Posterior cingulate gyrus (tissue), 11 donors: ENCODE measurements around the gene PDPK1.
"Not testable (repeated sequence)": the region's sequence is repeated elsewhere in the genome, so short reads cannot be mapped to it uniquely, and the experiment has no call there.

ENCODE experiments used
- DNase-seq, 10 donors: peaks; one replicate each; pipeline versions ENCODE4 v3.0.0 to v3.0.0-alpha.2; 2020 to 2021; ENCODE audit warnings: mixed read lengths in 3 of 10
- intact Hi-C: fragments of 100-400 bp; cut with DNase I; formaldehyde crosslinking; loops from one replicate; pipeline ENCODE4 v1.15.1; 2023

Gene PDPK1

DNA sequence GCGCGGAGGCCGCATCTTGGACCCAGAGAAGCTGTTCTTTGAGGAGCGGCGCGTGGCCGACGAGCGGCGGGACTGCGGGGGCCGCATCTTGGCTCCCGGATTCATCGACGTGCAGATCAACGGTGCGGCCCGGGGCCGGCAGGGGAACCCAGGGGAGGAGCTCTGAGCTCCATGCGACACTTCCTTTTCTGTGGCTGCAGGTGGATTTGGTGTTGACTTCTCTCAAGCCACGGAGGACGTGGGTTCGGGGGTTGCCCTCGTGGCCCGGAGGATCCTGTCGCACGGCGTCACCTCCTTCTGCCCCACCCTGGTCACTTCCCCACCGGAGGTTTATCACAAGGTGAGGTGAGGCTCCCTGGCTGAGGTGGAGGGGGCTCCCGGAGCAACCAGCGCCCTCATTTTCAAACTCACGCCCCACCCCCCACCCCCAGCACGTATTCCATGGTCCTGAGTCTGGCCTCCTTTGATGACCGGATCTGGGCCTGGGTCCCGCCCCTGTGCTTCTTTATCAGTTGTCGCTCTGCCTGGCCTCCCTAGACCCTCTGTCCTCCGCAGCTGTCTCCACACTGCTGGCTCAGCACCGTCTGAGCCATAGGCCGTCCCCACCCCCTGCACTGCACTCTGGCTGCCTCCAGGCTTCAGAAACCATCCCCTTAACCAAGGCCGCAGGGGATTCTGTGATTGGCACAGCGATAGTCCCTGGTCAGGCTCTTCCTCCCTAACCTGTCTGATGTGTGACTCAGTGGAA is 16.9 kb upstream of the PDPK1 start:
- intact Hi-C loops, result no loop called here
- peak in 2 of 10 donors; percentile 78 to 84 for DNase-seq

GRCh38 chr16:2523801-2524231 is 14.0 kb upstream of the PDPK1 start:
- DNase-seq, result peak in 1 of 10 donors; percentile 54

DNA sequence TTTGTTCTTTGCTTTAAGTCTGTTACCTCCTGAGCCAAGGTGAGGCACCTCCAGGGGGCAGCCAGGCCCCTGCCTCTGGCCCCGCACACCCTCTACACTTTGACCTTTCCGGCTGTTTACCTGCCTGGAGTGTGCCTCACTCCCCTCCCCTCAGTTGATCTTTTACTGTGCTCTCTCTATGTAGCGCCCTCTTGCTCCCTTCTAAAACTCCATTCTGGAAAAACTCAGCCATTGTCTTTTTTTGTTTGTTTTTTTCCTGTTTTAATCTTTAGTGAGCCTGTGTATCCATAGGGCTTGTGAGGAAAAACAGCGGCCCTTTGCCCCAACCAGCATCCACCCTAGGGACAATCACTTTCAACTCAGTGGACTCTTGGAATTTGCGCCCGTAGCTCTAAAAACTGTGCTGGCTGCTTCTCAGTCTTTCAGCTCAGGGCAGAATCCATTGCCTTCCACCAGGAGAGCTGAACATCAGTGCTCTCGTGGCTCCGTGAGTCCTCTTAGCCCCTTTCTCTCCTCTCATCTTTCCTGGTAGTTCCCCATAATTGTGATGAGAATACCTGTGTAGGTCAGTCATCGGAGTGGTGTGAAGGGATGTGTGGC is 13.4 kb upstream of the PDPK1 start:
- intact Hi-C loops, result no loop called here
- DNase-seq, result peak in 1 of 10 donors; percentile 3

More at GRCh38 chr16:2523801-2524231, 14.0 kb upstream of the PDPK1 start:
- intact Hi-C loops, result no loop called here

- intact Hi-C loops, result no loop called here
- DNase-seq, result peak in 1 of 10 donors; percentile 41
Measured at GRCh38 chr16:2526135-2526534, 11.7 kb upstream of the PDPK1 start.

DNA sequence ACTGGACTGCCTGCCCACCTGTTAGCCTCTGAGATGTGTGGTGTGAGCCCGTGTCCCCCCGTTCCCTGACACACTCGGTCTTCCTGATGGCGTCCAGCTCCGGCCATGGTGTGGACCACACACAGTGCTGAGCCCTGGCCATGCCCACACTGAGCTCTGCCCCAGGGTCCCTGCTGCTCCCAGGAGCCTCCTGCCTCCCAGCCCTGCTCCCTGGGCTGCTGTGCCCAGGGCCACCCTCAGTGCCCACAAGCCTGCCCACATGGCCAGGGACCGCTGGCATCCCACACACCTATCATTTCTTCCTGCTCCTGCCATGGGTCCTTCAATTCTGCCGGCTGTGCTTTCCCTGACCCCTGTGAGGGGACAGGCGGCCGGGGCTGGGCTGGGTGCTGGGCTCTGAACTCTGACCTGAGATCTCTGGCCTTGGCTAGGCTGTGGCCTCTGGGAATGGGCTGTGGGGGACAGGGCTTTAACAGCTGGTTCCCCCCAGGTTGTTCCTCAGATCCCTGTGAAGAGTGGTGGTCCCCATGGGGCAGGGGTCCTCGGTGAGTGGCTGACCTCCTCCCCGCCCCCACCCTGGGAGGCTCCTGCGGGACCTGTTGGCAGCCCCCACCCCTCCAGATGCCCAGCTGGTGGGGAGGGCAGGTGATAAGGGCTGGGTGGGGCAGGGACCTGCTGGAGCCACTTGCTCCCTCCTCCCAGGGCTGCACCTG is 10.6 kb upstream of the PDPK1 start:
- intact Hi-C loops, result no loop called here
- peak in 1 of 10 donors; percentile 79 for DNase-seq

DNA sequence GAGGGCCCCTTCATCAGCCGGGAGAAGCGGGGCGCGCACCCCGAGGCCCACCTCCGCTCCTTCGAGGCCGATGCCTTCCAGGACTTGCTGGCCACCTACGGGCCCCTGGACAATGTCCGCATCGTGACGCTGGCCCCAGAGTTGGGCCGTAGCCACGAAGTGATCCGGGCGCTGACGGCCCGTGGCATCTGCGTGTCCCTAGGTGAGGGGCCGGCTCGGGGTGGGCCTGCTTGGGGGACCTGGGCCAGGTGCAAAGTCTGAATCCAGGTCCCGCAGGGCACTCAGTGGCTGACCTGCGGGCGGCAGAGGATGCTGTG is 10.1 kb upstream of the PDPK1 start:
- DNase-seq, result peak in 1 of 10 donors; percentile 85

GRCh38 chr16:2528161-2529060 is 9.4 kb upstream of the PDPK1 start:
- intact Hi-C loops, result no loop called here
- peak in 1 of 10 donors; percentile 77 for DNase-seq

More for the DNA sequence above, 10.1 kb upstream of the PDPK1 start:
- intact Hi-C loops, result no loop called here

DNA sequence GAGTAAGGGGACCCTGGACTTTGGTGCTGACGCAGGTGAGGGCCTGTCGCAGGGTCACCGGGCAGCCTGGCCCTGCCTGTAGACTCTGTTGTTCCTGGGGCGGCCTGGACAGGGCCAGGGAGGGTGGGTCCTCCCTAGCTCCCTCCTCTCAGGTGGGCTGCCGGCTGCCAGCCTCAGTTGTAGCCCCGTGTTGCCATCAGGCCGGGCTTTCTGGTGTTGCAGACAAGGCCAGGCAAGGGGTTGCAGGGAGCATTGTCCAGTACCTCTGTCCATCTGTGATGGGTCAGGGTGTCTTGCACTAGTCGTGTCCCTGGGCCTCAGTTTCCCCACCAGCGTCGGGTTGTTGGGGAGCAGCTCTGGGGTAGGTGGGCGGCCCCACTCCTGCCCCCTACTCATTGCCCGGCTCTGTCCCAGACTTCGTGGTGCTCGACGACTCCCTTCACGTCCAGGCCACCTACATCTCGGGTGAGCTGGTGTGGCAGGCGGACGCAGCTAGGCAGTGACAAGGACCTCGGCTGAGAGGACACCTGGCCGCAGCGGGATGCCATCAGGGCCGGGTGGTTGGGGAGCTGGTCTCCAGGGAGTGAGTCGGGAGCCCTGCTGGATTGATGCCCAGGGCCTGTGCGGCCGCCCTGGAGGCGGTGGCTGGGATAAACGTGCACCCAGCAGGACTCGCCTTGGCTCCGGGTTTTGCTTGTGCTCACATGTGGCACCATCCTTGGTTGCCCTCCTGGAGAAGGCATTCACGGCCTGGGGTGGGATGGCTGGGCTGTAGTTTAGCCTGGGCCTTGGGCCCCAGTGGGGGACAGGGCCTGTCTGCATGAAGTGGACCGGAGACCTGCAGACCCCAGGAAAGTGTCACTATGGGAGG is 8.5 kb upstream of the PDPK1 start:
- DNase-seq, result peak in 2 of 10 donors; percentile 62 to 66
- intact Hi-C loops, result no loop called here

GRCh38 chr16:2529961-2530628 is 7.7 kb upstream of the PDPK1 start:
- intact Hi-C loops, result no loop called here
- no peak for DNase-seq

- DNase-seq, result peak in 1 of 10 donors; percentile 62
- intact Hi-C loops, result no loop called here
Measured at GRCh38 chr16:2530629-2531318, 7.0 kb upstream of the PDPK1 start.

DNA sequence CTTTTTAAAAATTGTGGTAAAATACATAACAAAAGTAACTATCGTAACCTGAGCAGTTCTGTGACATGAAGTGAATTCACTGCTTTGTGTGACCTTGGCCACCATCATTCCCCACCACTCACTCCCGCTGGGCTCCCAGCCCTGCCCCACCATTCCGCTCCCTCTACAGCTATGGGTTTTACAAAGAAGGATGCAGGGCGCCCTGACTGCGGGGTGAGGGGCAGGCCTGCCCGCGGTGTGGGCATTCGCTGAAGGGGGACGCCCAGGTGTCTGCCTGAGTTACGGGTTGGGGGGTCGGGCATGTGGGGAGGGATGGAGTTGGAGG is 6.5 kb upstream of the PDPK1 start, which contains the start of gene CEMP1:
Gene CEMP1, minus strand, starts transcription at position 38 of the 325 bp plus-strand sequence. CDS start 335 bp downstream, outside the sequence.
- no peak for DNase-seq
- intact Hi-C loops, result no loop called here

- intact Hi-C loops, result no loop called here
- DNase-seq, result peak; percentile 97 to 100 (median 98)
Measured at GRCh38 chr16:2531696-2532493, 5.9 kb upstream of the PDPK1 start.

GRCh38 chr16:2532494-2533141 is 5.2 kb upstream of the PDPK1 start:
- DNase-seq, result peak in 9 of 10 donors; percentile 33 to 93 (median 54)
- intact Hi-C loops, result no loop called here

DNA sequence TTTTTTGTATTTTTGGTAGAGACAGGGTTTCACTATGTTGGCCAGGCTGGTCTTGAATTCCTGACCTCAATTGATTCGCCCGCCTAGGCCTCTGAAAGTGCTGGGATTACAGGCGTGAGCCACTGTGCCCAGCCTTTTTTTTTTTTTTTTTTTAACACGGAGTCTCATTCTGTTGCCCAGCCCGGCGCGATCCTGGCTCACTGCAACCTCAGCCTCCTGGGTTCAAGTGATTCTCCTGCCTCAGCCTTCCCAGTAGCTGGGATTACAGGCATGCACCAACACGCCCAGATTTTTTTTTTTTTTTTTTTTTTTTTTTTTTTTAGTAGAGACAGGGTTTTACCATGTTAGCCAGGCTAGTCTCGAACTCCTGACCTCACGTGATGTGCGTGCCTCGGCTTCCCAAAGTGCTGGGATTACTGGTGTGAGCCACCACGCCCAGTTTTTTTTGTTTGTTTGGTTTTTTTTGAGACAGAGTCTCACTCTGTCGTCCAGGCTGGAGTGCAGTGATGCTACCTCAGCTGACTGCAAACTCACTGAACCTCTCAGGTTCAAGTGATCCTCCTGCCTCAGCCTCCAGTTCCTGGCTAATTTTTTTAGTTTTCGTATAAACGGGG is 4.6 kb upstream of the PDPK1 start:
- DNase-seq, result peak in 2 of 10 donors; percentile 16 to 82

DNA sequence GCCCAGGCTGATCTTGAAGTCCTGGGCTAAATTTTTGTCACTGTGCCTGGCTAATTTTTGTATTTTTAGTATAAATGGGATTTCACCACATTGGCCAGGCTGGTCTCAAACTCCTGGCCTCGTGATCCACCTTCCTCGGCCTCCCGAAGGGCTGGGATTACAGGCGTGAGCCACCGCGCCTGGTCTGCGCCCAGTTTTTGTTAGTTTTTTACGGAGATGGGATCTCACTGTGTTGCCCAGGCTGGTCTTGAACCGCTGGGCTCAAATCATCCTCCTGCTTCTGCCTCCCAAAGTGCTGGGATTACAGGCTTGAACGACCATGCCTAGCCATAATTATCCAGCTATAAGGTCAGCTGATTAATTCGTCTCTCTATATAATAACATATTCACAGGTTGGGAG is 3.9 kb upstream of the PDPK1 start:
- intact Hi-C loops, result no loop called here
- no peak for DNase-seq

More for the DNA sequence above, 4.6 kb upstream of the PDPK1 start:
- intact Hi-C loops, result not testable (repeated sequence)

DNA sequence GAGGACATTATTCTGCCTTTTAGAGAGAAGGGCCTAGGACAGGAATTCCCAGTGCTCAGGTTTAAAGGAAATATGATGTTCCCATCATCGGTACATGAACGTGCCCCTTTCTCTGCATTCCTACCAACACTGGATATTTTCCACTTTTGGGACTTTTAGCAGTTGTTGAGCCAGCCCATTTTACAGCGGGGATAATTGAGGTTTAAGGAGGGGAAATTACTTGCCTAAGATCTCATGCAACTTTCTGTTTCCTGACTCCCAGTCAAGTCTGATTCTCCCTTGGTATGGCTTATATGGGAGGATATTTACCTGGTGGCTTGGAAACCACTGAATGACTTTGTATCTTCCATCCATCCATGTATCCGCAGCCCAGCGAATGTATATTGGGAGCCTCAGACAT is 3.5 kb upstream of the PDPK1 start:
- DNase-seq, intact Hi-C loops: not testable (repeated sequence)

DNA sequence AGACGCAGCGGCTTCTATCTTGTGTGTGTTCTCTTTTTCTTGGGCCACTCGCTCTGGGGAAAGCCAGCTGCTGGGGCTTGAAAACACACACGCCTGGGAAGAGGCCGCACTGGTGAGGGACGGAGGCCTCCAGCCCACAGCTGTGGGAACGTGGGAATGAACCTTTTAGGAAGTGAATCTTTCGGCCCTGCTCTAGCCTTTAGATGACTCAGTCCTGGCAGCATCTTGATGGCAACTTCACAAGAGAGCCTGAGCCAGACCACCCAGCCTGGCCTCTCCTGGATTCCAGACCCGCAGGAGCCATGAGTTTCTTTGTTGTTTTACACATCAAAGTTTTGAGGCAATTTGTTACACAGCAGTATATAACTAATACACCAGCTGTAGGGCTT is 2.2 kb upstream of the PDPK1 start:
- peak in 2 of 10 donors; percentile 5 to 67 for DNase-seq
- intact Hi-C loops, result no loop called here
